Upper lobe of right lung (tissue), 1 donor: ENCODE measurements around the gene BMPER. TPM values are rescaled to one million over a fixed set of nuclear protein-coding genes. Genes with fewer than 3 reads are reported as not detected.

ENCODE experiments used
- ATAC-seq: fragments of 200-7000 bp; cut with Tn5 transposase; one replicate; pipeline ENCODE4 v1.9.1; 2020; ENCODE audit warnings: mild to moderate bottlenecking, moderate library complexity
- DNase-seq: peaks from one replicate; pipeline ENCODE4 v3.0.0-alpha.2; 2020
- H3K27ac ChIP-seq: fragments of 200-600 bp; one replicate; pipeline ENCODE4 v1.8.0; 2022
- H3K27me3 ChIP-seq: fragments of 200-600 bp; one replicate; pipeline ENCODE4 v1.8.0; 2022; ENCODE audit warnings: mild to moderate bottlenecking
- H3K36me3 ChIP-seq: fragments of 200-600 bp; one replicate; pipeline ENCODE4 v1.8.0; 2022
- H3K4me1 ChIP-seq: fragments of 200-600 bp; one replicate; pipeline ENCODE4 v1.8.0; 2022
- H3K4me3 ChIP-seq: fragments of 200-600 bp; one replicate; pipeline ENCODE4 v1.8.0; 2022; ENCODE audit warnings: mild to moderate bottlenecking
- H3K9me3 ChIP-seq: fragments of 200-600 bp; one replicate; pipeline ENCODE4 v1.8.0; 2022
- CTCF ChIP-seq: fragments of 200-600 bp; IDR thresholded peaks from one replicate; pipeline ENCODE4 v1.8.0; 2022; ENCODE audit warnings: antibody characterized with exemption
- intact Hi-C: fragments of 100-400 bp; cut with DNase I; formaldehyde crosslinking; loops from one replicate; pipeline ENCODE4 v1.11.0; 2022
- total RNA-seq: library from RNA; stranded (reverse); fragmentation: NEBNext Ultra II Directional; extraction: Animal tissue kit (Norgen Biotek cat#: 25700); gene quantifications from one replicate; pipeline ENCODE4 v1.2.1, GENCODE V29; 2021
- donor health status: DM: no; HTN: yes; CAD: no; lungs with severe emphysema.

The BMPER gene
- total RNA-seq, 1 donor from 2014 or later: 10.0 TPM

GRCh38 chr7:33926535-33926934, 21.2 kb downstream of the BMPER start:
- no peak for TF ChIP-seq CTCF
- Histone ChIP-seq H3K27ac (no peak overlapping the region), H3K4me1 (no peaks in the 10 kb centered on the region), H3K9me3 (no peaks in the 10 kb centered on the region), H3K27me3 (no peaks in the 10 kb centered on the region), H3K4me3 (no peak overlapping the region), H3K36me3 (no peaks in the 10 kb centered on the region)
- intact Hi-C loops: no loop called here
- DNase-seq (no peak), ATAC-seq (no peak)

GRCh38 chr7:33928986-33929385, 23.6 kb downstream of the BMPER start:
- H3K27me3 ChIP-seq: no peaks in the 10 kb centered on the region
- no peaks in the 10 kb centered on the region for H3K9me3 ChIP-seq
- no peak overlapping the region for H3K4me3 ChIP-seq
- ATAC-seq: no peak
- no peaks in the 10 kb centered on the region for H3K36me3 ChIP-seq
- no peak overlapping the region for H3K27ac ChIP-seq
- TF ChIP-seq CTCF: no peak
- no peak for DNase-seq
- intact Hi-C loops: no loop called here
- peaks cover 6% of the 10 kb centered on the region for H3K4me1 ChIP-seq

GRCh38 chr7:33932221-33932620, 26.9 kb downstream of the BMPER start:
- H3K4me3 ChIP-seq: peak overlapping the region; percentile 11
- H3K4me1 ChIP-seq: peaks cover 6% of the 10 kb centered on the region
- TF ChIP-seq CTCF: no peak
- DNase-seq (no peak), ATAC-seq (no peak)
- peak overlapping the region; percentile 18 for H3K27ac ChIP-seq
- H3K9me3 ChIP-seq: no peaks in the 10 kb centered on the region
- no peaks in the 10 kb centered on the region for H3K36me3 ChIP-seq
- intact Hi-C loops: no loop called here
- H3K27me3 ChIP-seq: no peaks in the 10 kb centered on the region

GRCh38 chr7:33932832-33933468, 27.6 kb downstream of the BMPER start:
- H3K27ac ChIP-seq: no peak overlapping the region
- H3K9me3 ChIP-seq: no peaks in the 10 kb centered on the region
- peaks cover 6% of the 10 kb centered on the region for H3K4me1 ChIP-seq
- intact Hi-C loops: no loop called here
- peak; percentile 84 for DNase-seq
- peak overlapping the region; percentile 11 for H3K4me3 ChIP-seq
- ATAC-seq: peak; percentile 97
- TF ChIP-seq CTCF: peak; percentile 96
- no peaks in the 10 kb centered on the region for H3K27me3 ChIP-seq
- no peaks in the 10 kb centered on the region for H3K36me3 ChIP-seq

DNA sequence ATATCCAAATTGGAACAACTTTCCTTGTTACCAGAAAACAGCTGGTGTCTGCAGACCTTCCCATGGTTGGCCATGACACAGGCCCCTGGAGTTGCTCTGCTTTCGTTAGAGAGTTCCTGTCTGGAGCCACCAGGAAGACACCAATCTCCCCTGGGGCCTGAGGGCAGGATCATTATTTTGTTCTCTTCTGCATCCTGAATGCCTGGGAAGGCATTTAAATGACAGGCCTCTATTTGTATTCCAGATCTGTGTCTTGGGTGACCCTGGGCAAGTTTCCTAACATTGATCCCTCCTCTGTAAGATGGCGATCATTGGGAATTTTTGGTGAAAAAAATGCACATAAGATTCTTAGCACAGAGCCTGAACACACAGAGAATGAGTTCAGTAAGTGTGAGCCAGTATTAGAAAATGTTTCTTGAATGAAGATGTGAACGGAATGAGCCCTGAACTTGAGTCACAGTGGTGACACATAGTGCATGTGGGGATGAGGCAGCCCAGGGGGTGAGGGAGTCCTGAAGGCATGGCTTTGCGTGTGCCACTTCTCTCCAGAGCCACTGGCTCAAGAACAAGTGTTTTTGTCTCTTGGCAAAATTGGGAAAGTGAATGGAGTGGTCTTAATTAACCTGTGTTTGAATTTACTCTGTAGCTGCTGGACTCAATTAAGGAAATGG, 28.4 kb downstream of the BMPER start:
- Histone ChIP-seq H3K36me3 (no peaks in the 10 kb centered on the region), H3K9me3 (no peaks in the 10 kb centered on the region), H3K4me3 (no peak overlapping the region), H3K4me1 (peaks cover 6% of the 10 kb centered on the region), H3K27ac (no peak overlapping the region), H3K27me3 (no peaks in the 10 kb centered on the region)
- ATAC-seq: no peak
- intact Hi-C loops: no loop called here
- no peak for DNase-seq
- no peak for TF ChIP-seq CTCF
